HG03045 (cell line): ENCODE data around the gene PKHD1.

ENCODE experiments used
- ATAC-seq: cut with Tn5 transposase; IDR thresholded peaks from one replicate; pipeline ENCODE4 v1.9.1; 2021; ENCODE audit warnings: mild to moderate bottlenecking, moderate library complexity; ENCODE audit not compliant: unreplicated experiment

The PKHD1 gene

GRCh38 chr6:51633424-51633823, 454.0 kb downstream of the PKHD1 start:
- no peak for ATAC-seq

- no peak for ATAC-seq
These were observed 457.4 kb downstream of the PKHD1 start for GRCh38 chr6:51630011-51630410.

GRCh38 chr6:51626391-51626790, 461.0 kb downstream of the PKHD1 start:
- ATAC-seq: no peak

GRCh38 chr6:51625566-51625965, 461.8 kb downstream of the PKHD1 start:
- ATAC-seq: no peak

GRCh38 chr6:51620971-51621370, 466.4 kb downstream of the PKHD1 start:
- no peak for ATAC-seq

- no peak for ATAC-seq
These were observed 468.2 kb downstream of the PKHD1 start for GRCh38 chr6:51619042-51619799.

- ATAC-seq: no peak
These were observed 468.9 kb downstream of the PKHD1 start for GRCh38 chr6:51618563-51618962.

GRCh38 chr6:51617751-51618150, 469.7 kb downstream of the PKHD1 start:
- no peak for ATAC-seq

- no peak for ATAC-seq
These were observed 471.2 kb downstream of the PKHD1 start for GRCh38 chr6:51616243-51616642.

GRCh38 chr6:51614725-51615124, 472.7 kb downstream of the PKHD1 start:
- no peak for ATAC-seq

- ATAC-seq: no peak
These were observed 473.9 kb downstream of the PKHD1 start for GRCh38 chr6:51613558-51613957.

- no peak for ATAC-seq
These were observed 478.5 kb downstream of the PKHD1 start for GRCh38 chr6:51608932-51609331.

- ATAC-seq: no peak
These were observed 479.0 kb downstream of the PKHD1 start for GRCh38 chr6:51608383-51608782.

- no peak for ATAC-seq
These were observed 486.9 kb downstream of the PKHD1 start for GRCh38 chr6:51600514-51600913.

GRCh38 chr6:51598171-51598570, 489.2 kb downstream of the PKHD1 start:
- ATAC-seq: no peak

- ATAC-seq: no peak
These were observed 492.4 kb downstream of the PKHD1 start for GRCh38 chr6:51594981-51595380.

- ATAC-seq: no peak
These were observed 502.1 kb downstream of the PKHD1 start for GRCh38 chr6:51585264-51585663.

- ATAC-seq: no peak
These were observed 503.2 kb downstream of the PKHD1 start for GRCh38 chr6:51584163-51584562.

- no peak for ATAC-seq
These were observed 508.4 kb downstream of the PKHD1 start for GRCh38 chr6:51578994-51579393.

- no peak for ATAC-seq
These were observed 509.1 kb downstream of the PKHD1 start for GRCh38 chr6:51578362-51578761.

GRCh38 chr6:51574040-51574439, 513.4 kb downstream of the PKHD1 start:
- no peak for ATAC-seq

- no peak for ATAC-seq
These were observed 516.2 kb downstream of the PKHD1 start for GRCh38 chr6:51571168-51571567.
